ENCODE measurements around the gene EBF3. TPM values are rescaled to one million over a fixed set of nuclear protein-coding genes. Genes with fewer than 3 reads are reported as not detected.

EBF3 gene
- total RNA-seq, 1 experiment from 2014 or later: 56.2 TPM

DNA sequence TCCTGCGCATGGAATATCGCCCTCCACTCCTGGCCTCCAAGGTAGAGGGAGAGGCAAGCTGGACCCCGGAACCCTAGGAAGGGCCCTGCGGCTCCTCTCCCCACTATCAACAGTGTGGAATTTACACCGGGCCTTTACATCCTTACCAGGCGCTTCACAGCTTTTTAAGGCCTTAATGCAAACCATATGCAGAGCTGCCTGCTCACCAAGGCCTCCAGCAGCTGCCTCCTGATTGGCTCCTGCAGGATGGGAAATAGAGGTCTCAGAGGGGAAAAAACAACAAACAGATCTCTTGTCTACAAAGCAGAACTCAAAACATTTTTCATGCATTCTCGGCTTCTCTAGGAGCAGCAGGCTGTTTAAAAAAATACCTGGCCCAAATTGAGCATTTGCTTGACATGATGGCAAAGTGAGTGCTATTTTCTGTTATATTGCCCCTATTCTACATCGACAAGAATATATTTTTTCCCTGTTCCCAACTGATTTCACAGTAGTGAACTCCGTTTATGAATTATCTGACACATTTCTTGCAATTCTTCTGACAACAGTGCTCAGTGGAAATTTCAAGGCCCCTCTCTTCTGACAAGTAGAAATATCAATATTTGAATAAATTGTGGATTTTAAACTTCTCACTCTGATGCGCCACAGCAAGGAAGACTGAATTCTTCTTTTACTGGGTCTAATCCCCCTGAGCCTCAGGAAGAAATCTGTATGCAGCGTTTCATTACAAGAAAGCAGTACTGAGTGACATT, 51.7 kb downstream of the EBF3 start:
- no peaks in the 10 kb centered on the region for H3K27me3 ChIP-seq (replicated peaks; ENCODE audit: insufficient read depth, low read depth, low read length, poor library complexity)
- no peak overlapping the region for H3K4me3 ChIP-seq (ENCODE audit: low read depth, low read length, poor library complexity, severe bottlenecking)
- ChIA-PET CTCF (no interaction called here), POLR2A (ENCODE audit: low non-redundant PET) (no interaction called here)
- H3K9me3 ChIP-seq (ENCODE audit: low read depth, low read length, poor library complexity, severe bottlenecking): no peaks in the 10 kb centered on the region
- intact Hi-C loops (cut with micrococcal nuclease; ENCODE audit: unreplicated experiment): no loop called here
- peaks cover 25% of the 10 kb centered on the region for H3K4me1 ChIP-seq (ENCODE audit: insufficient read depth, low read length, poor library complexity, severe bottlenecking)
- H3K36me3 ChIP-seq (ENCODE audit: insufficient read depth, low read length, poor library complexity, severe bottlenecking): no peaks in the 10 kb centered on the region
- peak; percentile 55 for DNase-seq (ENCODE audit: low spot score)
- peak overlapping the region; percentile 43 for H3K27ac ChIP-seq (ENCODE audit: low read depth, low read length, poor library complexity, severe bottlenecking)
- TF ChIP-seq, protein P1, sequence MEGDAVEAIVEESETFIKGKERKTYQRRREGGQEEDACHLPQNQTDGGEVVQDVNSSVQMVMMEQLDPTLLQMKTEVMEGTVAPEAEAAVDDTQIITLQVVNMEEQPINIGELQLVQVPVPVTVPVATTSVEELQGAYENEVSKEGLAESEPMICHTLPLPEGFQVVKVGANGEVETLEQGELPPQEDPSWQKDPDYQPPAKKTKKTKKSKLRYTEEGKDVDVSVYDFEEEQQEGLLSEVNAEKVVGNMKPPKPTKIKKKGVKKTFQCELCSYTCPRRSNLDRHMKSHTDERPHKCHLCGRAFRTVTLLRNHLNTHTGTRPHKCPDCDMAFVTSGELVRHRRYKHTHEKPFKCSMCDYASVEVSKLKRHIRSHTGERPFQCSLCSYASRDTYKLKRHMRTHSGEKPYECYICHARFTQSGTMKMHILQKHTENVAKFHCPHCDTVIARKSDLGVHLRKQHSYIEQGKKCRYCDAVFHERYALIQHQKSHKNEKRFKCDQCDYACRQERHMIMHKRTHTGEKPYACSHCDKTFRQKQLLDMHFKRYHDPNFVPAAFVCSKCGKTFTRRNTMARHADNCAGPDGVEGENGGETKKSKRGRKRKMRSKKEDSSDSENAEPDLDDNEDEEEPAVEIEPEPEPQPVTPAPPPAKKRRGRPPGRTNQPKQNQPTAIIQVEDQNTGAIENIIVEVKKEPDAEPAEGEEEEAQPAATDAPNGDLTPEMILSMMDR (conservative IDR thresholded peaks at IDR 0.05; ENCODE audit: low read depth, low read length): no peak
- TF ChIP-seq EZH2 (IDR thresholded peaks at IDR 0.05; ENCODE audit: borderline replicate concordance, low read depth, low read length, poor library complexity, severe bottlenecking): no peak
- BruUV-seq (replicated peaks): no TSS peak

DNA sequence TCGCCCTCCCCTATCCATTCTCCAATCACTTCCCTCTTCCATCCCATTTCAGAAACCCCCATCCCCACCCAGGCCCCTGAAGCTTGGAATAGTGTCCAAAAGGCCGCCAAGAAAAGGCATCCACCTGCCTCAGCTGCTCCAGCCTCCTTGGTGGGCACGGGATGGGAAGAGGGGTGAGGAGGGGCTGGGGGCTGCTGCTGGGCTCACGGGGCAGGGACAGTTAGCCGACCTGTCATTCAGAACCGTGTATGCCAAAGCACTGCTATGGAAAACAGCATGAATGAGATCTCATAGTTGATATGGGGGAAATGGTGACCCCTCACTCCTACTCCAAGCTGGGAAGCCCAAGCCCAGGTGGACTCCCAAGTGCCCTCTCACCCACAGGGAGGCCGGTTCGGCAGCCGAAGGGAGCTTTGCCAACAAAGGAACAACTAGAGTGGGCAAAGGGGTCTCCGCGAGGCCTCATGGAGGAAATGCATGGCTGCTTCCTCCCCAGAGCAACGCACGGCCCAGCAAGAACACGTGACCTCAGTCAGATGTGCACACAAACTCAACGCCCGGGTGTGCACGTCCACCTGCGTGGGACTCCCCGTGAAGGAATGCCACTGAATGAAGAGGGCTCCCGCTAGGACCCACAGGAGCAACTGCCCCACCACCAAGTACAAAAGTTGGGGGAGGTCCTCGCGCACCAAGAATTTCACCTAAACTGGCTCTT, 52.5 kb downstream of the EBF3 start:
- ChIA-PET POLR2A (ENCODE audit: low non-redundant PET) (no interaction called here), CTCF (no interaction called here)
- Histone ChIP-seq H3K4me1 (ENCODE audit: insufficient read depth, low read length, poor library complexity, severe bottlenecking) (peaks cover 25% of the 10 kb centered on the region), H3K4me3 (ENCODE audit: low read depth, low read length, poor library complexity, severe bottlenecking) (no peak overlapping the region), H3K27me3 (replicated peaks; ENCODE audit: insufficient read depth, low read depth, low read length, poor library complexity) (no peaks in the 10 kb centered on the region), H3K36me3 (ENCODE audit: insufficient read depth, low read length, poor library complexity, severe bottlenecking) (no peaks in the 10 kb centered on the region), H3K9me3 (ENCODE audit: low read depth, low read length, poor library complexity, severe bottlenecking) (no peaks in the 10 kb centered on the region), H3K27ac (ENCODE audit: low read depth, low read length, poor library complexity, severe bottlenecking) (peak overlapping the region; percentile 43)
- DNase-seq (ENCODE audit: low spot score): no peak
- intact Hi-C loops (cut with micrococcal nuclease; ENCODE audit: unreplicated experiment): no loop called here
- TF ChIP-seq, protein P1 (conservative IDR thresholded peaks at IDR 0.05; ENCODE audit: low read depth, low read length): no peak
- TF ChIP-seq EZH2 (IDR thresholded peaks at IDR 0.05; ENCODE audit: borderline replicate concordance, low read depth, low read length, poor library complexity, severe bottlenecking): no peak
- no TSS peak for BruUV-seq (replicated peaks)

DNA sequence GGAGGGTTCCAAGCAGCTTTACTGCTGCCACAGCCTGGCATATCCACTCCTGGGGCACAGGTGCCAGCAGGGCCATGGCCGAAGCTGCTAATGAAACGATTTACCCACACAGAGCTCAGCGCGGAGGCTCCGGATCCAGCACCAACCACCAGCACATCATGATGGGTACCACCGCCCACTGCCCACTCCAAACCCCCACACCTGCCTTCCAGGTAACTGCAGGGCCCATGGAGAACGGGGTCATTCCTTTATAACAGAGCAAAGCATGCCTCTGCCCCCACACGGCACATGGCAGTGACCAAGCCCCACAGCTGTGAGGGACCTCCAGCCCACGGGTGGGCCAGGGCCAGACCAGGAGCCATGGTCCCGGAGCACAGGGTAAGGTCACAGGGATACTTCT, 53.2 kb downstream of the EBF3 start:
- POLR2A ChIA-PET (ENCODE audit: low non-redundant PET): no interaction called here
- Histone ChIP-seq H3K27me3 (replicated peaks; ENCODE audit: insufficient read depth, low read depth, low read length, poor library complexity) (no peaks in the 10 kb centered on the region), H3K4me3 (ENCODE audit: low read depth, low read length, poor library complexity, severe bottlenecking) (no peak overlapping the region), H3K4me1 (ENCODE audit: insufficient read depth, low read length, poor library complexity, severe bottlenecking) (peaks cover 25% of the 10 kb centered on the region), H3K36me3 (ENCODE audit: insufficient read depth, low read length, poor library complexity, severe bottlenecking) (no peaks in the 10 kb centered on the region), H3K27ac (ENCODE audit: low read depth, low read length, poor library complexity, severe bottlenecking) (peak overlapping the region; percentile 32), H3K9me3 (ENCODE audit: low read depth, low read length, poor library complexity, severe bottlenecking) (no peaks in the 10 kb centered on the region)
- no peak for DNase-seq (ENCODE audit: low spot score)
- CTCF ChIA-PET: no interaction called here
- no peak for TF ChIP-seq EZH2 (IDR thresholded peaks at IDR 0.05; ENCODE audit: borderline replicate concordance, low read depth, low read length, poor library complexity, severe bottlenecking)
- TF ChIP-seq, protein P1 (conservative IDR thresholded peaks at IDR 0.05; ENCODE audit: low read depth, low read length): no peak
- no TSS peak for BruUV-seq (replicated peaks)
- intact Hi-C loops (cut with micrococcal nuclease; ENCODE audit: unreplicated experiment): no loop called here

Data from A673 (cell line).